Mucosa of gallbladder (tissue), 1 donor: ENCODE results near the gene DRG1. TPM values are rescaled to one million over a fixed set of nuclear protein-coding genes. Genes with fewer than 3 reads are reported as not detected.
A peak's percentile ranks its signal among the peaks of the same experiment; 100 is the strongest.
"Not testable (repeated sequence)": the region's sequence is repeated elsewhere in the genome, so short reads cannot be mapped to it uniquely, and the experiment has no call there.

Experiments used
- DNase-seq: peaks from one replicate; pipeline ENCODE4 v3.0.0-alpha.2; 2020; ENCODE audit warnings: low spot score
- total RNA-seq: library from RNA; stranded (reverse); gene quantifications from one replicate; pipeline ENCODE4 v1.2.1, GENCODE V29; 2021
- donor health status: DM: no; HTN: no; CAD: no.

DRG1 gene, protein sequence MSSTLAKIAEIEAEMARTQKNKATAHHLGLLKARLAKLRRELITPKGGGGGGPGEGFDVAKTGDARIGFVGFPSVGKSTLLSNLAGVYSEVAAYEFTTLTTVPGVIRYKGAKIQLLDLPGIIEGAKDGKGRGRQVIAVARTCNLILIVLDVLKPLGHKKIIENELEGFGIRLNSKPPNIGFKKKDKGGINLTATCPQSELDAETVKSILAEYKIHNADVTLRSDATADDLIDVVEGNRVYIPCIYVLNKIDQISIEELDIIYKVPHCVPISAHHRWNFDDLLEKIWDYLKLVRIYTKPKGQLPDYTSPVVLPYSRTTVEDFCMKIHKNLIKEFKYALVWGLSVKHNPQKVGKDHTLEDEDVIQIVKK
- total RNA-seq, result 45.6 TPM

DNA sequence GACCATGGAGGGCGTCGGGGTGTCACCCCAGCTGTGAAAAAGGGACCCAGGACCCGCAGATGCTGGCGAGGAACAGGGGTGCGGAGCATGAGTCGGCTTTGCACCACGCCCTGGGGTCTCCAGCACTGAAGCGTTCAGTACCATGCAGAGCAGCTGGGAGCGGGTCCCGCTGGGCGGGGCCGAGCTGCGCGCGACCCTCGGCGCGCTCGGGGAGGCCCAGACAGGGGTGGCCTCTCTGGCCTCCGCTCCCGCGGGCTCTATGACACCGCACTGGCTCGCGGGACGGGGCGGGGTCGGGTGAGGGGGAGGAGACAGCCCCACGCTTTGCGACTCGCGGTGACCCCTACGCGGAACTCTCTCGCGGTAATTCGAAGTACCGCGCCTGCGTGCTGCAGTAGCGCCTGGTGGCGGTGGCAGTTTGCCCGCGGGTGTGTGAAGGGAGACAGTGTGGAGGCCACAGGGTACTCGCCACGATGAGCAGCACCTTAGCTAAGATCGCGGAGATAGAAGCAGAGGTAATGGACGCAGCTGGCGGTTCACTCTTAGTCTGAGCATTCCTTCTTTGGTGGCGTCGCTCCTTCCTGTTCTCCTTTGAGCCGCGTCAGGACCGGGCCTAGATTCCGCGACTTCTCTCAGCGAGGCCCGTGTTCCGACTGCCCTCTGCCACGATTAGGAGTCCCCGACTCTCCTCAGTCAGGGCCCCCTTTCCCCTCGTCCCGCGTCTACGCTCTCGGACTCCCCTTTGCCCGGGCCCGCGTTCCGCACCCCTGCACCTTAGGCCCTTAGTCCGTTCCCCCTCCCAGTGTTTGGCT, at the start of gene DRG1:
TSS of gene DRG1 (plus strand) at position 394 of the 812 bp plus-strand sequence. CDS start at position 474, 80 bp downstream.
- peak; percentile 96 for DNase-seq

- no peak for DNase-seq
Observed at GRCh38 chr22:31349960-31350359, 49.4 kb upstream of the DRG1 start.

DNA sequence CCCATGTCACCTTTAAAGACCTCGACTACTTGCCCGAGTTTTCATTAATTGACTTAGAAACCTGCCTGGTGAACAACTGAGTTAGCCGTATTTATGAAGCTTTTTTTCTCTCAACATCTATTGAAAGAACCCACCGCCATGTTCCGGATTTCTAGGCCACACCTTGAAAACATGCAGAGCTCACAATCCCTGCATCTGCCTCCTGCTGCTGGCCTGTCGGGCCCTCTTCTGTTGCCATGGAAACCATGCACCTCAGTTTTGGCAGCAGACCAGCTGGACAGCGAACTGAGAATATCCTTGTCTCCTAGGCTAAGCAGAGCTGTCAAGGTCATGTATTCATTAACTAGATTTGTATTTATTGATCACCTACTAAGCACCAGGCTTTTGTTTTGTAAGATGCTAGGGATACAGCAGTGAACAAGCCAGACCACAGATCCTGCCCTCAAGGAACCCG, 49.0 kb upstream of the DRG1 start:
- DNase-seq, result peak; percentile 48

GRCh38 chr22:31354515-31354914, 44.9 kb upstream of the DRG1 start:
- DNase-seq, result no peak

DNA sequence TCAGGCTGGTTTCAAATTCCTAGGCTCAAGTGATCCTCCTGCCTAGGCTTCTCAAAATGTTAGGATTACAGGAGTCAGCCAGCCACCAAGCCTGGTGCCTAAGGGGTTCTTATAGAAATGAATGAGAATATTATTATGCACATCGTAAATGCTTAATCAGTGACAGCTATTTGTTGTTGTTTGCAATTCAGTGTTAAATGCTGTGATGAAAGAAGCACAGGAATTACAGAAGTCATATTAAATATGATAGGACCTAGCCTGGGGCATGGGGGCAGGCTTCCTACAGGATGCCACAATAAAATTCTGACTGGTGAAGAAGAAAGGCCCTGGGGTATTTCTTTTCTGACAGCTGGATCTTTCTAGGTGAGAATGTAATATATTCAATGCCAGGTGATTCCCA, 39.4 kb upstream of the DRG1 start:
- DNase-seq, result no peak

DNA sequence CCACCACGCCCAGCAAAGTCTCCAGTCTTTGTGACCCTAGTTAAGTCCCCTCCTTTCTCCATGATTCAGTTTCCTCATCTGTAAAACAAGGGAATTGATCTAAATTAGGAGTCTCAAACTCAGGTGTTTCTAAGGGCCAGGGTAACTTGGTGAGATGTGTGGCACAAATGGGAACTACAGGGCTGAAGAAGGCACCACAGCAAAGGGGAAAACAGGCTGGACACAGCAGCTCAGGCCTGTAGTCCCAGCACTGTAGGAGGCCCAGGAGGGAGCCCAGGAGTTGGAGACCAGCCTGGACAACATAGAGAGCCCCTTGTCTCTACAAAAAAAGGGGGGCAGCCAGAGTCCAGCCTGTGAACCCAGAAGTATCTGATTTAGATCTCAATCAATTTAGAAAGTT, 37.7 kb upstream of the DRG1 start:
- no peak for DNase-seq

DNA sequence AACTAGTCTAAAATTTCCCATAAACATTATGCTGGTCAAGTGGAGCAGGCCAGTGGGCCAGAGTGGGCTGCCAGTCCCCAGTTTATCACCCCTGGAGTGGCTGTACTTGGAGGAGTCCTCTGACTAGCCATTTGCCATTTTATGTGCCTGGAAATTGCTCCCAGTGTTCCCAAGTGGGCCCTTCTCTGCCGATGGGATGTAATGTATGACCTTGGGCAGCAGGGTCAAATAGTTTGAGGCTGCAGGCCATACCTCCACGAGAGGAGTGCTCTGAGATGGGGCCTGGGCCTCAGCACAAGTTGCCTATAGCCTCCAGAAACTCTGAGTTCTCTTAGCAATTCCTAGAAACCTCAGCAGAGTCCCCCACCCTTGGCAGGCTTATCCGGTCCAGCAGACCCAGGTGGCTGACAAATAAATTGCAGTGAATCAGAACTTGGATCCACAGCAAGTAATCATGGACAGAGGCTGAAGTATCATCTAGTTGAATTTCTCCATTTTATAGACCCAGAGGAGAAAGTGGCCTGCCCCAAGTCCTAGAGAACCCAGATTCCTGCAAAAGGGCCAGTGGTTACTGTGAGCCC, 35.4 kb upstream of the DRG1 start:
- no peak for DNase-seq

DNA sequence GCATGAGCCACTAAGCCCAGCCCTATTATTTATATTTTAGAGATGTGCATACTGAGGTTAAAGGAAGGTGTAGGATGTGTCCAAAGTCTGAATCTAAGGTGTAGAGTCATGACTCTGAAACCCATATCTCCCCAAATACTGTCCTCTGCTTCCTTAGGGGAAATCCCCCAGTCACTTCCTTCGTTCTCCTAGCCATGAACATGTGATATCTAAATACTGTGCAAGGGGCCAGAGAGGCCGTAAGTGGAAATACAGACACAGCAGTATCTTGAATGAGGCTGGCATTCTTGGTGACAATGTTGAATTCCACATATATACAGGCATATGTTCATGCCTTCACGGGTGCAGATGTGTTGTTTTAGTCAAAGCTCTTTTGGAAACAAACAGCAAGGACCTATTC, 32.0 kb upstream of the DRG1 start:
- no peak for DNase-seq

DNA sequence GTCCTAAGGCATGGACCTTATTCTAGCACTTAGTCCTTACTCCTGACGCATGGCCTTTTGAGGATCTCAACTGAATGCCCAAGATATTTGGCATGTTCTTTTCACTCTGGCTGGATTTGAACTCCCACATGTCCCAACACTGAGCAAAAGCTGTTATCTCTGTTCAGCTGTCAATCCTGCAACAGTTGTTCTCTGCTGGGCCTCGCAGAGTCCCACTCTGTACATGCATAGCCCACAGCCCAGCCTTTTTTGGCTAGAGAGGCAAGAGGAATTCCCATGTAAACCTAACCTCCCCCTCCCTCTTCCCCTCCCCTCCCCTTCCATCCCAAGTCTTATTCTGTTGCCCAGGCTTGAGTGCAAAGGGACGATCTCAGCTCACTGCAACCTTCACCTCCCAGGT, 21.8 kb upstream of the DRG1 start:
- DNase-seq, result no peak

GRCh38 chr22:31378123-31378522, 21.3 kb upstream of the DRG1 start:
- DNase-seq, result no peak

GRCh38 chr22:31378651-31379050, 20.8 kb upstream of the DRG1 start:
- DNase-seq, result not testable (repeated sequence)

- DNase-seq, result no peak
Observed at GRCh38 chr22:31393893-31394292, 5.5 kb upstream of the DRG1 start.

GRCh38 chr22:31394326-31394725, 5.1 kb upstream of the DRG1 start:
- DNase-seq, result no peak

DNA sequence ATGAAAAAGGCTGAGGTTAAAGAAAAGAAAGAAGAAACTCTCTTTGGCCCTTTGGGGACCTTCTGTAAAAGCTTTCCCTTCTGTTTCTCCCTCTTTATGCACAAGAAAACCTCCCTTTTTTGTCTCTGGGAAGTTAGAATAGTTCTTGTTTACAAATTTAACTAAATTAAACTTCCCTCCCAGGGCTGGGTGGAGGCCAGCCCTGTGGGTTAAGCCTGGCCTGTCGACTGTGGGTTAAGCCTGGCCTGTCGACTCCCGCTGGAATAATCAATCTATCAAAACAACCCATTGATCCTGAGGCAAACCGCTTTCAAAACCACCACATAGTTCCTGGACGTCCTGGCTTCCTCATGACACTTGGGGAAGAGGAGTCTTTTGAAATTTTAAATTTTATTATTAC, 1.2 kb upstream of the DRG1 start:
- no peak for DNase-seq

- no peak for DNase-seq
Observed at GRCh38 chr22:31400023-31400397, 606 bp downstream of the DRG1 start.

GRCh38 chr22:31402350-31402749, 2.9 kb downstream of the DRG1 start:
- not testable (repeated sequence) for DNase-seq

- no peak for DNase-seq
Observed at GRCh38 chr22:31425331-31426050, 26.1 kb downstream of the DRG1 start.

DNA sequence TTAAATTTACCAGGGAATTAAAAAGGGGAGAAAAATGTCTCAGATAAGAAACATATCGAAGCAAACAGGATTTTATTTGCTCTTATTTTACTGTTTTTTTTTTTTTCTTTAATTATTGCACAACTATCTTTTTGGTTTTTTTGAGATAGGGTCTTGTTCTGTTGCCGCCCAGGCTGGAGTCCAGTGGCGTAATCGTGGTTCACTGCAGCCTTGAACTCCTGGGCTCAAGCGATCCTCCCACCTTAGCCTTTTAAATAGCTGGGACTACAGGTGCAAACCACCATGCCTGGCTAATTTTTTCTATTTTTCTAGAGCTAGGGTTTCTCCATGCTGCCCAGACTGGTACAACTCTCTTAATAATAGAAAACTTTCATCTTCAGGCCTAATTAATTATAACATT, 32.5 kb downstream of the DRG1 start:
- DNase-seq, result no peak

GRCh38 chr22:31436132-31436531, 36.7 kb downstream of the DRG1 start:
- DNase-seq, result no peak

DNA sequence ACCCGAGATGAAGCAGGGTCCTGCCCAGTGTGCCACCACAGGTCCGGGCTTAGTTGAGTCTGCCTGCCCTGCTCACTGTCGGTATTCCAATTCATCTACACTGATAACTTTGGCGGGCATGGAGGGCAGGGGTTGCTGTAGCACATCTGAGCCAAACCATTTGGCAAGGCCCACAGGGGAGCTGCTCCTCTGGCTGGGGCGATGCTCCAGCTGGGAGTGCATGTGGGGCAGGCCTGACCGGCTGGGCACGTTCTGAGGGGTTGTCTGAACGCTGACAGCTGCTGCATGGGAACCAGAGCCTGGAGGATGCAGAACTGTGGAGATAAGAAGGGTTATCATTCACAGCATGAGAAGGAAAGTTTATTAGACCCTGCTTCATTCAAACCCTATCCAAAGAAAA, 40.4 kb downstream of the DRG1 start:
- no peak for DNase-seq

DNA sequence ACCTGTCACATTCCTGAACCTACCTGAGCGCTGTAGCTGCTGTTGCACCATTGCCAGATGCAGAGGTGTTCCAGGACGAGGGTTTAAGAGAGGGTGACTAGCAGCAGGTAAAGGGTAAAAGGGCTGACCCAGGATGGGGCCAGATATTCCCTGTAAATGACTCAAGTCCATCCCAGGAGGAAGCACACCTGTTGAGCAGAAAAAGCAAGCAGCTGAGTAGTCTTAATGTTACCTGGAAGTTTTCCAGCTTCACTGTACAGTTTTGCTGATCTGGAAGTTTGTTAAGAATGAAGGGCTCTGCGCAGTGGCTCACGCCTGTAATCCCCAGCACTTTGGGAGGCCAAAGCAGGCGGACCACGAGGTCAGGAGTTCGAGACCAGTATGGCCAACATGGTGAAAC, 41.3 kb downstream of the DRG1 start:
- DNase-seq, result no peak

DNA sequence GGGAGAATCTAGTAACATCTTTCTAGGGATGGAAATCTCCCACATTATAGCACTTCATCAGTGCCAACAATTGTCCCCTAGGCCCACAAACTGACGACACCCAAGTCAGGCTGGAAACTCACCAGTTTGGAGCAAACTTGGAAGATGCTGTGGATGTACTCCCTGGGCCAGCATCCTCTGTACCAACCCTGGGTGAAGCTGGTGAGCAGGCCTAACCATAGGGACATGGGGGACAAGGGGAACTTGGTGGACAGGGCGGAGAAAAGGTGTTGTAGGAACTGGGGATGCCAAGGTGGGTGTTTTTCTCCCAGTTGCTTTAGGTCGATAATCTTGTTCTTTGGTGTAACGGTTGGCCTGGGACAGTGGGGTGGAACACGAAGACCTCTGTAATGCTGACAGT, 42.2 kb downstream of the DRG1 start:
- no peak for DNase-seq
